Naive thymus-derived CD4-positive, alpha-beta T cell (primary cell): ENCODE measurements around the gene BNIP2. TPM values are rescaled to one million over a fixed set of nuclear protein-coding genes. Genes with fewer than 3 reads are reported as not detected.
"Not testable (repeated sequence)": the region's sequence is repeated elsewhere in the genome, so short reads cannot be mapped to it uniquely, and the experiment has no call there.

ENCODE experiments used
- ATAC-seq: fragments of 150-1000 bp; cut with Tn5 transposase; 2 replicates; pipeline ENCODE4 v1.10.0; 2021; ENCODE audit warnings: mild to moderate bottlenecking, moderate library complexity
- CTCF ChIA-PET: fragments of 350-600 bp; sonication (Branson Sonifier 250); formaldehyde crosslinking; loops from one replicate; lab custom pipeline; 2021; ENCODE audit warnings: antibody characterized with exemption; lab: Charles Lee
- POLR2A ChIA-PET: fragments of 350-600 bp; sonication (Branson Sonifier 250); formaldehyde crosslinking; loops from one replicate; lab custom pipeline; 2021; ENCODE audit warnings: antibody characterized with exemption, inconsistent platforms; lab: Charles Lee
- DNase-seq, 9 donors: peaks; one replicate each; pipeline versions ENCODE4 v3.0.0 to v3.0.0-alpha.2; 2020 to 2022; ENCODE audit warnings: mixed read lengths in 1 of 9
- H3K27ac ChIP-seq: one replicate; pipeline ENCODE4 v1.7.0; 2013; ENCODE audit warnings: mild to moderate bottlenecking, low read depth, low read length, moderate library complexity
- H3K27me3 ChIP-seq, 2 donors: one replicate each; pipeline ENCODE4 v1.7.0; 2013; ENCODE audit warnings: low read length in 2 of 2, mild to moderate bottlenecking in 2 of 2, moderate library complexity in 2 of 2; ENCODE audit not compliant: control insufficient read depth in 2 of 2, insufficient read depth in 2 of 2
- H3K36me3 ChIP-seq, 3 experiments: 1 replicate in 2 of 3; 2 replicates in 1 of 3; pipeline ENCODE4 v1.7.0; 2013; ENCODE audit warnings: low read length in 3 of 3, mild to moderate bottlenecking in 3 of 3, moderate library complexity in 1 of 3; ENCODE audit not compliant: insufficient read depth in 3 of 3, control insufficient read depth in 2 of 3
- H3K4me1 ChIP-seq, 2 donors: one replicate each; pipeline ENCODE4 v1.7.0; 2013; ENCODE audit warnings: low read length in 2 of 2, mild to moderate bottlenecking in 2 of 2, moderate library complexity in 1 of 2; ENCODE audit not compliant: control insufficient read depth in 2 of 2, insufficient read depth in 2 of 2
- H3K4me3 ChIP-seq: 2 replicates; pipeline ENCODE4 v1.7.0; 2013; ENCODE audit warnings: mild to moderate bottlenecking, low read length
- H3K9me3 ChIP-seq, 3 experiments: 1 replicate in 2 of 3; 2 replicates in 1 of 3; pipeline ENCODE4 v1.7.0; 2013; ENCODE audit warnings: low read length in 3 of 3; ENCODE audit not compliant: control insufficient read depth in 2 of 3
- H3K27ac Mint-ChIP-seq, 9 donors: one replicate each; pipeline ENCODE4 v1.8.0; 2020 to 2022; ENCODE audit warnings: mixed read lengths in 9 of 9, mild to moderate bottlenecking in 8 of 9, moderate library complexity in 5 of 9, inconsistent platforms in 2 of 9
- H3K27me3 Mint-ChIP-seq, 5 donors: one replicate each; pipeline ENCODE4 v1.8.0; 2021 to 2022; ENCODE audit warnings: mixed read lengths in 5 of 5, mild to moderate bottlenecking in 1 of 5
- H3K36me3 Mint-ChIP-seq, 5 donors: one replicate each; pipeline ENCODE4 v1.8.0; 2020 to 2022; ENCODE audit warnings: mixed read lengths in 5 of 5, mild to moderate bottlenecking in 3 of 5, inconsistent platforms in 1 of 5
- H3K4me1 Mint-ChIP-seq, 7 donors: one replicate each; pipeline ENCODE4 v1.8.0; 2020 to 2022; ENCODE audit warnings: mixed read lengths in 7 of 7, mild to moderate bottlenecking in 3 of 7, inconsistent platforms in 1 of 7
- H3K4me3 Mint-ChIP-seq, 10 donors: one replicate each; pipeline ENCODE4 v1.8.0; 2020 to 2022; ENCODE audit warnings: mild to moderate bottlenecking in 10 of 10, mixed read lengths in 10 of 10, moderate library complexity in 6 of 10, inconsistent platforms in 2 of 10
- H3K9me3 Mint-ChIP-seq, 11 donors: one replicate each; pipeline ENCODE4 v1.8.0; 2020 to 2022; ENCODE audit warnings: mixed read lengths in 11 of 11, mild to moderate bottlenecking in 4 of 11, inconsistent platforms in 1 of 11, moderate library complexity in 1 of 11
- intact Hi-C, 2 donors: fragments of 100-400 bp; cut with micrococcal nuclease; formaldehyde crosslinking; loops; one replicate each; pipeline ENCODE4 v1.15.1; 2023
- polyA plus RNA-seq, 2 donors: library from polyadenylated mRNA; unstranded; fragments of 300-500 nt; fragmentation: Illumina TruSeq; gene quantifications; one replicate each; pipeline ENCODE4 v1.2.3, GENCODE V29; 2021
- total RNA-seq, 6 experiments: library from RNA in 5 of 6; stranded (reverse) in 5 of 6; gene quantifications; 1 replicate in 5 of 6; 2 replicates in 1 of 6; pipeline ENCODE4 v1.2.3 and lab custom pipeline; 2021 to 2026

Gene BNIP2
- total and polyA plus RNA-seq, 7 experiments from 2014 or later, result 76.1 to 116 (median 91.4) TPM

- Histone ChIP-seq H3K9me3 (no peaks in the 10 kb centered on the region), H3K27ac (no peak overlapping the region), H3K27me3 (no peaks in the 10 kb centered on the region), H3K4me1 (no peaks in the 10 kb centered on the region), H3K36me3 (no peaks in the 10 kb centered on the region), H3K4me3 (no peak overlapping the region)
- ChIA-PET POLR2A (no interaction called here), CTCF (no interaction called here)
- no peaks in the 10 kb centered on the region for H3K4me1 Mint-ChIP-seq
- no peak overlapping the region for H3K27ac Mint-ChIP-seq
- DNase-seq, result no peak
- no peak for ATAC-seq
- H3K27me3 Mint-ChIP-seq, result peaks cover 0 to 50% (median 5%) of the 10 kb centered on the region in 5 donors
- H3K36me3 Mint-ChIP-seq, result no peaks in the 10 kb centered on the region
- H3K9me3 Mint-ChIP-seq, result peaks cover 0 to 9% (median 0%) of the 10 kb centered on the region in 11 donors
- no peak overlapping the region for H3K4me3 Mint-ChIP-seq
- intact Hi-C loops, result no loop called here
Measured at GRCh38 chr15:59703979-59704796, 15.1 kb upstream of the BNIP2 start.

GRCh38 chr15:59702351-59702750, 13.2 kb upstream of the BNIP2 start:
- intact Hi-C loops, result no loop called here
- ChIA-PET POLR2A (interaction anchor here (0.9 kb wide), 1 partner anchor 10 kb away, joined by 4 read pairs; no protein-coding TSS in a partner anchor), CTCF (no interaction called here)
- H3K4me3 ChIP-seq, result no peak overlapping the region
- no peaks in the 10 kb centered on the region for H3K27me3 ChIP-seq
- peaks cover 0 to 53% (median 5%) of the 10 kb centered on the region in 5 donors for H3K27me3 Mint-ChIP-seq
- no peaks in the 10 kb centered on the region for H3K9me3 ChIP-seq
- H3K27ac Mint-ChIP-seq, result no peak overlapping the region
- H3K4me1 ChIP-seq, result no peaks in the 10 kb centered on the region
- no peaks in the 10 kb centered on the region for H3K36me3 Mint-ChIP-seq
- no peak overlapping the region for H3K27ac ChIP-seq
- no peaks in the 10 kb centered on the region for H3K36me3 ChIP-seq
- H3K4me1 Mint-ChIP-seq, result no peaks in the 10 kb centered on the region
- H3K9me3 Mint-ChIP-seq, result peaks cover 0 to 1% (median 0%) of the 10 kb centered on the region in 11 donors
- H3K4me3 Mint-ChIP-seq, result no peak overlapping the region
- ATAC-seq, result no peak
- no peak for DNase-seq

- H3K27ac ChIP-seq, result no peak overlapping the region
- Mint-ChIP-seq H3K4me3 (no peak overlapping the region), H3K27ac (no peak overlapping the region), H3K27me3 (peaks cover 0 to 50% (median 5%) of the 10 kb centered on the region in 5 donors), H3K9me3 (peaks cover 0 to 1% (median 0%) of the 10 kb centered on the region in 11 donors), H3K4me1 (no peaks in the 10 kb centered on the region), H3K36me3 (no peaks in the 10 kb centered on the region)
- ChIA-PET POLR2A (interaction anchor here (0.9 kb wide), 1 partner anchor 11 kb away, joined by 4 read pairs; no protein-coding TSS in a partner anchor), CTCF (no interaction called here)
- ATAC-seq (no peak), DNase-seq (no peak)
- H3K9me3 ChIP-seq, result no peaks in the 10 kb centered on the region
- no peak overlapping the region for H3K4me3 ChIP-seq
- H3K27me3 ChIP-seq, result no peaks in the 10 kb centered on the region
- no peaks in the 10 kb centered on the region for H3K4me1 ChIP-seq
- intact Hi-C loops, result no loop called here
- no peaks in the 10 kb centered on the region for H3K36me3 ChIP-seq
Measured at GRCh38 chr15:59701880-59702279, 12.8 kb upstream of the BNIP2 start.

DNA sequence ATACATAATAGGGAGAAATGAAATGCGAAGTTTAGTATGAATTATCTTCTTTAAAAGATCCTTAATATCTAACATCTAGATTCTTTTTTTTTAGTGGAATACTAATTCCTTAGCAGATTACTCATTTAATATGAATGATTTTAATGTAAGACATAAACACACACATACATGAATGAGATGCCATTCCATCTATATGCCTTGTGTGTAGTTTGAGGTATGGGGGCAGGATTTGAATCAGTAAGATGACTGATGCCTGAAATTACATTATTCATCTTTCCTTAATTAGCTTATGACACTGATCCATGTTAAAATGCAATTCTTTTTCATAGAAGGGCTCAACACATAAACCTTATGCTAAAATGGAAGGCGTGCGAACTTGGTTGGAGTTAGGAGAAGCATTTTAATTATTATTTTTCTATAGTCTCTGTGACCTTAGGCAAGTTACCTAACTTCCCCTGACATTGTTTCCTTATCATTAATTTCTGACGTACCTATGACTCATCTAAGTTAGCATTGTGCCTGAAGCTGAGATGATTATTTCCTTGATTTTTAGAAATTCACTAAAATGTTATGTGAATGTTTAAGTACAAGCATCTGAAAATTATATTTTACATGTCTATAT, 10.8 kb upstream of the BNIP2 start:
- no peaks in the 10 kb centered on the region for H3K4me1 Mint-ChIP-seq
- ATAC-seq, result no peak
- intact Hi-C loops, result no loop called here
- no peaks in the 10 kb centered on the region for H3K9me3 Mint-ChIP-seq
- no peak overlapping the region for H3K4me3 ChIP-seq
- no peaks in the 10 kb centered on the region for H3K9me3 ChIP-seq
- DNase-seq, result no peak
- ChIA-PET CTCF (interaction anchor here (0.5 kb wide), 1 partner anchor 736 kb away, joined by 3 read pairs; no protein-coding TSS in a partner anchor), POLR2A (no interaction called here)
- no peaks in the 10 kb centered on the region for H3K4me1 ChIP-seq
- no peak overlapping the region for H3K4me3 Mint-ChIP-seq
- no peaks in the 10 kb centered on the region for H3K36me3 ChIP-seq
- no peak overlapping the region for H3K27ac Mint-ChIP-seq
- H3K27me3 Mint-ChIP-seq, result peaks cover 0 to 47% (median 5%) of the 10 kb centered on the region in 5 donors
- no peaks in the 10 kb centered on the region for H3K36me3 Mint-ChIP-seq
- no peak overlapping the region for H3K27ac ChIP-seq
- no peaks in the 10 kb centered on the region for H3K27me3 ChIP-seq

DNA sequence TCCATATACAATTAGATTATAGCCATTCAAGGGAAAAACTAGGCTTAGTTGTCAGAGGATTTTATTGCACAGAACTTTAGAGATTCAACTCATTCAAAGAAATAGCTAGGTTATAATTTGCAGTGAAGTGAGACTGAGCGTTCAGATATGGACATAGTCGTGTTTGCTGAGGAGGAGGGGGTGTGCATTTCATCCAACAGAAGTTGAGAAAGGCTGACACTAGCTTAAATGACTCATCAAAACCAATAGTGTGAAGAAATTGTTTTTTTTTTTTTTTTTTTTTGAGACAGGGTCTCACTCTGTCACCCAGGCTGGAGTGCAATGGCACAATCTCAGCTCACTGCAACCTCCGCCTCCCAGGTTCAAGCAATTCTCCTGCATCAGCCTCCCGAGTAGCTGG, 8.9 kb upstream of the BNIP2 start:
- H3K4me3 ChIP-seq, H3K4me3 Mint-ChIP-seq, intact Hi-C loops, H3K27me3 ChIP-seq, ATAC-seq, H3K4me1 ChIP-seq, H3K27ac Mint-ChIP-seq, H3K9me3 Mint-ChIP-seq, H3K36me3 ChIP-seq, H3K27ac ChIP-seq, H3K9me3 ChIP-seq, H3K4me1 Mint-ChIP-seq, DNase-seq, CTCF ChIA-PET, H3K36me3 Mint-ChIP-seq: not testable (repeated sequence)
- peaks cover 0 to 35% (median 5%) of the 10 kb centered on the region in 5 donors for H3K27me3 Mint-ChIP-seq
- POLR2A ChIA-PET, result interaction anchor here (0.6 kb wide), 1 partner anchor 907 kb away, joined by 3 read pairs; no protein-coding TSS in a partner anchor

- Mint-ChIP-seq H3K9me3 (no peaks in the 10 kb centered on the region), H3K27ac (no peak overlapping the region), H3K4me1 (peaks cover 0 to 3% (median 0%) of the 10 kb centered on the region in 7 donors), H3K36me3 (no peaks in the 10 kb centered on the region), H3K27me3 (peaks cover 0 to 24% (median 5%) of the 10 kb centered on the region in 5 donors), H3K4me3 (no peak overlapping the region)
- DNase-seq (no peak), ATAC-seq (no peak)
- H3K4me1 ChIP-seq, result no peaks in the 10 kb centered on the region
- H3K27me3 ChIP-seq, result no peaks in the 10 kb centered on the region
- CTCF ChIA-PET, result no interaction called here
- no peaks in the 10 kb centered on the region for H3K9me3 ChIP-seq
- H3K27ac ChIP-seq, result no peak overlapping the region
- POLR2A ChIA-PET, result no interaction called here
- no peak overlapping the region for H3K4me3 ChIP-seq
- intact Hi-C loops, result no loop called here
- H3K36me3 ChIP-seq, result no peaks in the 10 kb centered on the region
Measured at GRCh38 chr15:59696332-59696731, 7.2 kb upstream of the BNIP2 start.
